HFF-Myc (cell line): ENCODE results near the gene AQP12A.
"Not testable (repeated sequence)": the region's sequence is repeated elsewhere in the genome, so short reads cannot be mapped to it uniquely, and the experiment has no call there.

Experiments used
- DNase-seq: peaks from one replicate; pipeline ENCODE4 v3.0.0-alpha.2; 2011; ENCODE audit warnings: low read depth; ENCODE audit errors: extremely low read depth
- H3K4me3 ChIP-seq: replicated peaks from 2 replicates; pipeline ENCODE4 v1.5.1; 2011; ENCODE audit warnings: low read depth, mild to moderate bottlenecking, control low read depth, low read length
- TF ChIP-seq, protein P1 (sequence below): IDR thresholded peaks from 2 replicates; pipeline ENCODE4 v1.5.1; 2012; ENCODE audit warnings: mild to moderate bottlenecking, low read depth, low read length, control low read depth; ENCODE audit errors: missing control alignments

AQP12A gene

DNA sequence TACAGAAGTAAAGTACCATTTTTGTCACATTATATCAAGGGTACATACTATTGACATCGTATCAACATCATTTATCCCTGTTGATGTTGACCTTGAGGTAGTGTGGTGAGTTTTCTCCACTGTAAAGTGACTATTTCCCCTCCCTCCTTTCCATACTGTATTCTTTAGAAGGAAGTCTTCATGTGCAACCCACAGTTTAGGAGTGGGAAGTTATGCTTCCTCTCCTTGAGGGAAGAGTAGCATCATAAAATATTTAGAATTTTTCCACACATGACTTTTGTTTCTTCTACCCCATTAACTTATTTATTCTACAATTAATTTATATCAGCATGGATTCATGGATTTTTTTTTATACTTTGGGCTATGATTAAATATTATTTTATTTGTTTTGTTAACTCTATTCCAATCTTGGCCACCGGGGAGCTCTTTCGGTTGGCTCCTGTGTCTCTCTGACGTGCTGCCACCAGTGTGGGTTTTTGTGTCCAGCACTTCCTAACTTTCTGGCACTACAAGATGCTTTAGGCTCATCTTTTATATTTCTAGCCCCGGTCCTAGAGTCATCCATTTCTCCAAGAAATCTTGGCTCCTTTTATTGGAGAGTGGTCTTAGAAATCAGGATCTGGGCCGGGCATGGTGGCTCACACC is 28.0 kb upstream of the AQP12A start:
- TF ChIP-seq, protein P1, sequence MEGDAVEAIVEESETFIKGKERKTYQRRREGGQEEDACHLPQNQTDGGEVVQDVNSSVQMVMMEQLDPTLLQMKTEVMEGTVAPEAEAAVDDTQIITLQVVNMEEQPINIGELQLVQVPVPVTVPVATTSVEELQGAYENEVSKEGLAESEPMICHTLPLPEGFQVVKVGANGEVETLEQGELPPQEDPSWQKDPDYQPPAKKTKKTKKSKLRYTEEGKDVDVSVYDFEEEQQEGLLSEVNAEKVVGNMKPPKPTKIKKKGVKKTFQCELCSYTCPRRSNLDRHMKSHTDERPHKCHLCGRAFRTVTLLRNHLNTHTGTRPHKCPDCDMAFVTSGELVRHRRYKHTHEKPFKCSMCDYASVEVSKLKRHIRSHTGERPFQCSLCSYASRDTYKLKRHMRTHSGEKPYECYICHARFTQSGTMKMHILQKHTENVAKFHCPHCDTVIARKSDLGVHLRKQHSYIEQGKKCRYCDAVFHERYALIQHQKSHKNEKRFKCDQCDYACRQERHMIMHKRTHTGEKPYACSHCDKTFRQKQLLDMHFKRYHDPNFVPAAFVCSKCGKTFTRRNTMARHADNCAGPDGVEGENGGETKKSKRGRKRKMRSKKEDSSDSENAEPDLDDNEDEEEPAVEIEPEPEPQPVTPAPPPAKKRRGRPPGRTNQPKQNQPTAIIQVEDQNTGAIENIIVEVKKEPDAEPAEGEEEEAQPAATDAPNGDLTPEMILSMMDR = no peak

DNA sequence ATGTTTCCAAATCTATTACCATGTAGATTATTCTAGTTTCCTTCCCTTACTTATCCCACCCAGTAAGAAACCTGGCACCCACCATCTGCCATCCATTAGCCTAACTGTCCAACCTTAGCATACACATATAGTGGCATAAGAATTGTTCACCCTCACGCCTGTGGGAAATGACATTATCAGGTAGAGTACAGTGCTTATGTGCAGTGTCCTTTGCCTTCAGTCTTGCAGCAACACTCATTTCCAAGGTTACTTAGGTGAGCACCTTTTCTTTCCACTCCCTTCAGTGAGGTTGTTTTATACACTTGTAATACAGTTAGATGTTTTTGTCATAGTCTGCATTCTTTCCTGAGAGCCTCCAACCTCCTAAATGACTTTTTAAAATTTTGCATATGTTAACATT is 27.0 kb upstream of the AQP12A start:
- no peak for DNase-seq
- TF ChIP-seq, protein P1 = no peak
- no peak overlapping the region for H3K4me3 ChIP-seq

More for the DNA sequence above, 28.0 kb upstream of the AQP12A start:
- DNase-seq = no peak
- no peak overlapping the region for H3K4me3 ChIP-seq

DNA sequence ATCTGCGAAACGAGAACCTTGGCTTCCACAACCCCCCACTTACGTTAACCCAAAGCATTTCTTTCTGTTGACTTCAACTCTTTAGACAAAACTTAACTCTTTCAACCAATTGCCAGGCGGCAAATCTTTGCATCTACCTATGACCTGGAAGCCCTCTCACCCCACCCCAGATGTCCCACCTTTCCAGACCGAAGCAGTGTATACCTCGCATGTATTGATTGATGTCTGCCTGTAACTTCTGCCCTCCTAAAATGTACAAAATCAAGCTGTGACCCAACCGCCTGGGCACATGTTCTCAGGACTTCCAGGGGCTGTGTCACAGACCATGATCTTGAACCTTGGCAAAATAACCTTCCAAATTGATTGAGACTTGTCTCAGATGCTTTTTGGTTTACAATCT is 21.3 kb upstream of the AQP12A start:
- no peak overlapping the region for H3K4me3 ChIP-seq
- TF ChIP-seq, protein P1 = no peak
- DNase-seq = no peak

DNA sequence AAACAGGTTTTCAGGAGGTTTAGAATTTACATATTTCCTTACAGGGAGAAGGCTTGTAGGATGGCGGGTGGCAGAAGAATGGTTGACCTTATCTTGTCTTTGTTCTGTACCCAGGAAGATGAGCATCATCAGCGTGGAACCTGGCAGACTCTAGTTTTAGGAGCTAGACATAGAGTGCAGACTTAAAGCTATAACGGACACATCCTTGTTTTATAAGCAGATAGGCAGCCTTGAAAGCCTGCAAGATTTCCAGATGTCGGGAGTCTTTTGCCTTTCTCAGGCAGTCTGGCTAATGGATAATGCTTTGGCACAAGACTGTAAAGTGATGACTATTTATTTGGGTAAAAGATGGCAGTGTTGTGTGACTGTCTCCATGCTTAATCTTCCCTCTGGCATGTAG is 20.7 kb upstream of the AQP12A start:
- TF ChIP-seq, protein P1 = no peak
- DNase-seq = no peak
- H3K4me3 ChIP-seq = no peak overlapping the region

GRCh38 chr2:240672076-240672700 is 19.5 kb upstream of the AQP12A start:
- TF ChIP-seq, protein P1 = no peak
- no peak for DNase-seq
- H3K4me3 ChIP-seq = no peak overlapping the region

DNA sequence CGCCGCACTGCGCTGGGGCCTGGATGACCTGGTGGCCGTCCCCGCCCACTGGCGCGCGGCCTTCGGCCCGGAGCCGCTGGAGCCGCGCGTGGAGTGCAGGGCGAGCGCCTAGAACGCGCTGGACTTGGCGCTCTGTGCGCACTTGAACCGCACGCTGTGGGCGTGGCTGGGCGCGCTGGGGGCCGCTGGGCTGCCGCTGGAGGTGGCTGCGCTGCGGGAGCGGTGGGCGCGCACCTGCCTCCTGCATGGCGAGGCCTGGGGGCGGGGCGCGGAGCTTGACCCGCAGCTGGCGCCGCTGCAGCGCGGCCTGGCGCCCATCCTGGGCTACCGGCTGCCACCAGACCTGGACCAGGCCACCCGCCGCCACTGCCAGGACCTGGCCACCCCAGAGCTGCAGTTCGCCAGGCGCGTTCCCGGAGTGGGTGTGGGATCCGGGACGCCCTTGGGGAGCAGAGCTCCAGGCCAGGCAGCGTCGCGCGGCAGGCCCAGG is 18.9 kb upstream of the AQP12A start:
- no peak for DNase-seq
- no peak overlapping the region for H3K4me3 ChIP-seq
- TF ChIP-seq, protein P1 = no peak

DNA sequence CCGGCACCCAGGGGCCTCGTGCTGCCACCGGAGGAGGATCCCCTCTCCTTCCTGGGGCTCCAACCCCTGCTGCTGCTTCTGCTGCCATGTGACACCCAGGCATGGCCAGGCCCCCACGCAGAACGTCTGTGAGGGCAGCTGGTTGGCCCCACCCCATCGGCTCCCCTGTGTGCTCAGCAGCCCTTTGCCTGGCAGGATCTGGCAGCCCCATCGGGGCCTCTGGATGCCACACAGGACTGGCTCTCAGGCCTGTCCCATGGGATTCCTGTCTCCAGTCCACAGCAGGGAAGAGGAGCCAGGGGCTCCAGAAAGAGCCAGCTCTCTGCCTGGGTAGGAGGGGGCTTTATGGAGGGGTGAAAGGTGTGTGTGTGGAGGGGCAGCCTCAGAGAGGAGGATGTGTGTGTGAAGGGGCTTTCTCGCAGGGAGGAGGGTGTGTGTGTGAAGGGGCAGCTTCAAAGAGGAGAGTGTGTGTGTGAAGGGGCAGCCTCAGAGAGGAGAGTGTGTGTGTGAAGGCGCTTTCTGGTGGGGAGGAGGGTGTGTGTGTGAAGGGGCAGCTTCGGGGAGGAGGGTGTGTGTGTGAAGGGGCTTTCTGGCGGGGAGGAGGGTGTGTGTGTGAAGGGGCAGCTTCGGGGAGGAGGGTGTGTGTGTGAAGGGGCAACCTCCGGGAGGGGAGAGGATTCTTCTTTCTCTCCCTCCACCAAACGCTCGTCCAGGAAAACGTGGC is 17.0 kb upstream of the AQP12A start:
- not testable (repeated sequence) for DNase-seq, H3K4me3 ChIP-seq

GRCh38 chr2:240675345-240675744 is 16.3 kb upstream of the AQP12A start:
- DNase-seq, H3K4me3 ChIP-seq: not testable (repeated sequence)

DNA sequence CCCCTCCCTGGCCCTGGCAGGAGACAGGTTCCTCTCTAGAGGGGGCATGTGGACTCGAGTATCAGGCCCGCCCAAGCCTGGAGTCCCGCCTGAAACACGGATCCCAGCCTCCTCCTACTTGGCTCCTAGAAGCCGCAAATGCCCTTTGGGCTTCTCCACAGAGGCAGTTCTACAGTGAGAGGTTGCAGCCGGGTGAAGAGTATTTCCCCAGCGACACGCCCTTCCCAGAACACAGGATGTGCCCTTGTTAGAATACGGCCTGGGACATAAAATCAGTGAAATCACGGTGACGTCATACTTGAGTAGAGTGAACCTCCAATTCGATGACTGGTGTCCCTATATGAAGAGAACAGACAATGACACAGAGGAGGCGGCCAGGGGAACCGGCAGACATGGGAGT is 13.6 kb upstream of the AQP12A start:
- not testable (repeated sequence) for H3K4me3 ChIP-seq, DNase-seq

DNA sequence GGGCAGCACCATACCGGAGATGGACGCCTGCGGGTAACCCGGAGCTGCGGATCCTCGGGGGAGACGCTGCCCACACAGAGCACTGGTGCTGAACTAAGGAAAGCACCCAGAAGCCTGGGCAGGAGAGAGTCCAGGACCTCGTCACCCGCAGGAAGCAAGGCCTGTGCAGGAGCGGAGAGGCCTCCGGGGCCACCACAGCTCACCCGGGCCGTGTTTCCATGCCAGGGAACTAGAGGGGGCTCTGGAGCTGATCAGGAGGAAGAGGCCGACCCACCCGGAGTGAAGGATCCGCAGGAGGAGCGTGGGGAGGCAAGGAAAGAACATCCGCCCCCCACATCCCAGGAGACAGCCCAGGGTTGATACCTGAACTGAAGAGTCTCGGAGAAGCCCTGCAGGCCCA is 12.8 kb upstream of the AQP12A start:
- not testable (repeated sequence) for H3K4me3 ChIP-seq, DNase-seq

GRCh38 chr2:240680185-240680584 is 11.5 kb upstream of the AQP12A start:
- not testable (repeated sequence) for DNase-seq, H3K4me3 ChIP-seq
